Measurements from ENCODE around the gene IL17RB.

The IL17RB gene

GRCh38 chr3:53816425-53816824, 29.9 kb upstream of the IL17RB start:
- TF ChIP-seq JUND (IDR thresholded peaks at IDR 0.05; ENCODE audit: low read depth) = no peak
- in situ Hi-C loops (cut with HindIII; ENCODE audit: low pct_unique_long_range_greater_than_20kb, low sequenced_read_pairs) = no loop called here
- no peak for DNase-seq (ENCODE audit: low read depth in 1 of 2, low spot score in 1 of 2)

DNA sequence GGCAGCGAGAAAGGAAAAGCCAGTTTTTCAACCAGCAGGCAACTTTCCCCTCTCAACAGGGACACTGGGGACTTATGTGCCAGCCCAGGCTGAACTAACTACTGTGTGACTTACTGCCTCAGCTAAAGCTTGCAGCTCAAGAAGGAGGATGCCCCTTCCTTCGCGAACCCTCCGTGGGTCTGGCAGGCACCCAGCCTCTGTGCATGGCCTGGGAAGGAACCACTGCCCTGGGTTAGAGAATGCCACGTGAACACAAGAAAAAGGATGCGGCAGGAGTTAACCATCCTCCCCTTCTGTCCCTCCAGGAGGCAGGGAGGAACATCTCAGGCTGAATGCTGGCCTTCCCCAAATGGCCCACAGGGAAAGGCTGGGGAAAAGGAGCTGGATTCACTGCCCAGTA, 29.2 kb upstream of the IL17RB start:
- TF ChIP-seq JUND (IDR thresholded peaks at IDR 0.05; ENCODE audit: low read depth) = no peak
- in situ Hi-C loops (cut with HindIII; ENCODE audit: low pct_unique_long_range_greater_than_20kb, low sequenced_read_pairs) = no loop called here
- no peak for DNase-seq (ENCODE audit: low read depth in 1 of 2, low spot score in 1 of 2)

GRCh38 chr3:53817809-53818208, 28.6 kb upstream of the IL17RB start:
- no peak for DNase-seq (ENCODE audit: low read depth in 1 of 2, low spot score in 1 of 2)
- in situ Hi-C loops (cut with HindIII; ENCODE audit: low pct_unique_long_range_greater_than_20kb, low sequenced_read_pairs) = no loop called here

GRCh38 chr3:53818221-53819162, 27.9 kb upstream of the IL17RB start:
- in situ Hi-C loops (cut with HindIII; ENCODE audit: low pct_unique_long_range_greater_than_20kb, low sequenced_read_pairs) = no loop called here
- DNase-seq (ENCODE audit: low read depth in 1 of 2, low spot score in 1 of 2) = no peak
- no peak for TF ChIP-seq JUND (IDR thresholded peaks at IDR 0.05; ENCODE audit: low read depth)

More at GRCh38 chr3:53817809-53818208, 28.6 kb upstream of the IL17RB start:
- no peak for TF ChIP-seq JUND (IDR thresholded peaks at IDR 0.05; ENCODE audit: low read depth)

GRCh38 chr3:53819163-53819868, 27.1 kb upstream of the IL17RB start:
- TF ChIP-seq JUND (IDR thresholded peaks at IDR 0.05; ENCODE audit: low read depth) = no peak
- in situ Hi-C loops (cut with HindIII; ENCODE audit: low pct_unique_long_range_greater_than_20kb, low sequenced_read_pairs) = no loop called here
- no peak for DNase-seq (ENCODE audit: low read depth in 1 of 2, low spot score in 1 of 2)

DNA sequence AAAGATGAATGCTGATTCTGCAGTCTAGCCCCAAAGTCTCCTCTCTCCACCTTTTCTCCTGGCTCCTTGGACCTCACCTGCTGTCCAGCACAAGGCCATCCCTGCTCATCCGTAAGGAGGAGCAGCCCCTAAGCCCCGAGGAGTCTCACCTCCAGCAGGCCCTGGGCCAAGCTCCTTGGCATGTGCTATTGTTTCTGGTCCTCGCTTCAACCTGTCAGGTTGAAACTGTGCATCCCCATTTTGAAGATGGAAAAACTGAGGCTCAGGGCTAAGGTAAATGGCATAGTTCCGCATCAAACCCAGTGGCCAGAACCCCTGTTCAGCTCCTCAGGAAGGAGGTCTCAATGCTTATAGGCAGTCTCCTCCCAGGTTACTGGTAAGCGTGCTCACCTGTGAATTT, 26.3 kb upstream of the IL17RB start:
- in situ Hi-C loops (cut with HindIII; ENCODE audit: low pct_unique_long_range_greater_than_20kb, low sequenced_read_pairs) = no loop called here
- DNase-seq (ENCODE audit: low read depth in 1 of 2, low spot score in 1 of 2) = no peak
- no peak for TF ChIP-seq JUND (IDR thresholded peaks at IDR 0.05; ENCODE audit: low read depth)

GRCh38 chr3:53820756-53821580, 25.4 kb upstream of the IL17RB start:
- no peak for DNase-seq (ENCODE audit: low read depth in 1 of 2, low spot score in 1 of 2)
- in situ Hi-C loops (cut with HindIII; ENCODE audit: low pct_unique_long_range_greater_than_20kb, low sequenced_read_pairs) = no loop called here
- TF ChIP-seq JUND (IDR thresholded peaks at IDR 0.05; ENCODE audit: low read depth) = no peak

- no peak for DNase-seq (ENCODE audit: low read depth in 1 of 2, low spot score in 1 of 2)
- in situ Hi-C loops (cut with HindIII; ENCODE audit: low pct_unique_long_range_greater_than_20kb, low sequenced_read_pairs) = no loop called here
- TF ChIP-seq JUND (IDR thresholded peaks at IDR 0.05; ENCODE audit: low read depth) = no peak
Observed at GRCh38 chr3:53821631-53822121, 24.7 kb upstream of the IL17RB start.

GRCh38 chr3:53822331-53822741, 24.0 kb upstream of the IL17RB start:
- no peak for TF ChIP-seq JUND (IDR thresholded peaks at IDR 0.05; ENCODE audit: low read depth)
- in situ Hi-C loops (cut with HindIII; ENCODE audit: low pct_unique_long_range_greater_than_20kb, low sequenced_read_pairs) = no loop called here
- no peak for DNase-seq (ENCODE audit: low read depth in 1 of 2, low spot score in 1 of 2)

DNA sequence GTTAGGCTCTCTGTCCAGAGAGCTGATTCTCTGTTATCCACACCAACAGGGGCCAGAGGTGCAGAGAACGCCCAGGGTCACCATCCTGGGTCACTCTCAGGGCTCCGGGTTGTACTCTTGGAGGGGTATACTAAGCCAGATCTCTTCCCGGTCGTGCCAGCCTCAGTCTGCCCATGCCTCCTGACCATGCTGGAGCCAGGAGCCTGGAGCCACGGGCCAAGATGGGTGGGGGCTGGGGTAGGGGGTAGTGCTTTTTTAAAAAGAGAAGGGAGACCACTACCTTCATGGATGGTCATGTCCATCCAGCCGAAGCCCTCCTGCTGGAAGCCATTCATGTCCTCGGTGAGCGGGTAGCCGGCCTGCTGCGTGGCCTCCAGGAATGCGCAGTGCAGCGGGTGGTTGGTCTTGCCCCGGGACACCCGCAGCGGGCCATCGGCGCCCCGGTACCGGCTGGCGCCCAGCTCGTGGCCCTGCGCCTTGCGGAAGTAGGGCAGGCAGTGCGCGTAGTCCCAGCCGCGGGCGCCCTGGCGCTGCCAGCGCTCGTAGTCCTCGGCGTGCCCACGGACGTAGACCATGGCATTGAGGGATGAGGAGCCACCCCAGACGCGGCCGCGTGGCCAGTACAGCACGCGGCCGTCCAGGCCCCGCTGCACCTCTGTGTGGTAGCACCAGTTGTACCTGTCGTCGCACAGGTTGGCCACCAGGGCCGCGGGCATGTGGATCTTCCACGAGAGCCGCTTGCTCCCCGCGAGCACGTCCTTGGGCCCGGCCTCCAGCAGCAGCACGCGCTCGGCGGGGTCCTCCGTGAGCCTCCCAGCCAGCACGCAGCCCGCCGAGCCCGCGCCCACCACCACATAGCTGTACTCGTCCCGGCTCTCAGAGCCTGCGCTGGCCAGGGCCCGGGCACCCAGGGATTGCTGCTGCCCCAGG, 23.1 kb upstream of the IL17RB start:
- in situ Hi-C loops (cut with HindIII; ENCODE audit: low pct_unique_long_range_greater_than_20kb, low sequenced_read_pairs) = no loop called here
- no peak for TF ChIP-seq JUND (IDR thresholded peaks at IDR 0.05; ENCODE audit: low read depth)
- no peak for DNase-seq (ENCODE audit: low read depth in 1 of 2, low spot score in 1 of 2)

DNA sequence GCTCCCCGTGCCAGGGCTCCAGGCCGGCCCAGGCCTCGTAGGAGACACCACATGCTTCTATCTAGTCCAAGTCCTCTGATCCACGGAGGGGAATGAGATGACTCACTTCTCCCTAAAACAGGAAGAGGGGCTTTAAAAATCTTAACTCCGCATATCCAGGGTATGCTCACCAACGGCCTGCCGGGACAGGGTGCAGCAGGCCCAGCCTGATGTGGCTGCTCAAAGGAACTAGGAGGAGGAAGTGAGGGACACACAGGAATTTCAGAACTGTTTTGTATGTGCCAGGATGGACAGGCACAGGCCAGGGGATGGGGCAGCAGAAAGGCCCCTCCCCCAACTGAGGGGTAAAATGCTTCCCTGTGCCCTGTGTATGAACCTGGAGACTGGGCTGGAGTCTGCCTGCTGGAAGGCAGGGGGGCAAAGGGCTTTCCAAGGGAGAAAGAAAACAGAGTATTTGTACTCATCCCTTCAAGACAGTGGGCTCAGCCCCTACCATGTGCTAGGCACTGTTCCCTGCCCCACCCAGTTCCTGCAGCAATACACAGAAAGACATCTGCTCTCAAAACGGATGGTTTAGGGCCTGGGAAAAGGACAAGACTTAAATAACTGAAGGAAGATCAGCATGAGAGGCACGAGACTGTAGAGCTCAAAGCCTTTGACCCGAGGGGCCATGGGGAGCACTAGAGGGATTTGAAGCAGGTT, 22.3 kb upstream of the IL17RB start:
- TF ChIP-seq JUND (IDR thresholded peaks at IDR 0.05; ENCODE audit: low read depth) = no peak
- in situ Hi-C loops (cut with HindIII; ENCODE audit: low pct_unique_long_range_greater_than_20kb, low sequenced_read_pairs) = no loop called here
- DNase-seq (ENCODE audit: low read depth in 1 of 2, low spot score in 1 of 2) = no peak

All from T47D (cell line).